ENCODE results near the gene OR8B3.

Gene OR8B3, protein sequence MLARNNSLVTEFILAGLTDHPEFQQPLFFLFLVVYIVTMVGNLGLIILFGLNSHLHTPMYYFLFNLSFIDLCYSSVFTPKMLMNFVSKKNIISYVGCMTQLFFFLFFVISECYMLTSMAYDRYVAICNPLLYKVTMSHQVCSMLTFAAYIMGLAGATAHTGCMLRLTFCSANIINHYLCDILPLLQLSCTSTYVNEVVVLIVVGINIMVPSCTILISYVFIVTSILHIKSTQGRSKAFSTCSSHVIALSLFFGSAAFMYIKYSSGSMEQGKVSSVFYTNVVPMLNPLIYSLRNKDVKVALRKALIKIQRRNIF

DNA sequence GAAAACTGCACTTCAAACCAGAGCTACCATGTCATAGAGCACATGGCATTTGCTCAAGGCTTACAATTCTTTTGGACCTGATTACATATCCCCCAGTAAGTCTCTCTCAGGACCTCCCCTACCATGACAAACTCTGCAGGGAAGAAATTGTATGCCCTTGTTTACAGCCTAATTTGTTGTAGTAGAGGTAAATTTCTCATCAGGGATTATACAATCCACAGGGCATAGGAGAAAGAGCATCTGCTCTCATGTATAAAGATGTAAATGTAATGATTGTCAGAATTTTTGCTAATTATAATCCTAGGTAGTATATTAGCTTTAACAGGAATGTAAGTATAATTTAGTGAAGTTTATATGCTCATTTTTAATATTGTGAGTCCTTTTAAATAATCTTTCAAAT lies at the start of gene OR8B3:
Gene OR8B3 (minus strand): TSS at position 101 of the 400 bp plus-strand sequence. CDS start 1,673 bp downstream, outside the sequence.
- H3K27me3 ChIP-seq (ENCODE audit: control insufficient read depth, insufficient read depth, low read length) = no peaks in the 10 kb centered on the region
- H3K4me3 ChIP-seq (ENCODE audit: low read length) = no peak within 1 kb of the TSS
- H3K36me3 ChIP-seq (ENCODE audit: control insufficient read depth, low read depth, low read length) = no peaks in the 10 kb centered on the region
- H3K9me3 ChIP-seq (ENCODE audit: control insufficient read depth, low read depth, low read length) = no peaks in the 10 kb centered on the region
- H3K4me1 ChIP-seq (ENCODE audit: control insufficient read depth, low read depth, low read length) = no peaks in the 10 kb centered on the region
- no peak within 1 kb of the TSS for H3K27ac ChIP-seq (ENCODE audit: low read length)
- H3K9ac ChIP-seq (ENCODE audit: low read length) = no peak within 1 kb of the TSS

DNA sequence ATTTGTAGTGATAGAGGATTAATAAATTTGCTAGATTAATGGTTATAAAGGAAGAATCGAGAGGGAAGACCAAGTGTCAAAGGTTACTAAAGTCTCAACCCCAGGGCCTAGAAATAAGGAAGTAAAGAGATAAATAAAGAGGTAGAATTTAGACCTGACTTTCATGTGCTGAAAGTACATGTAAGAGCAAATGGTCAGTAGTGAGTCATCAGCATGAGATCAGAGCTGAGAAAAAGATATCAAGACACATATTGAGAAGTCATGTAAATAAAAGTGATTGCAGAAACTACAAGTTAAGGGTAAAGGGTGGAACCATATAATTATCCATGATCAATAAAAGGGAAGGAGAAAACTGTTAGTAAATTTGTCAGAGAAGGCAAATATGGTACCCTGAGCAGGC lies 48.1 kb upstream of the OR8B3 start:
- Histone ChIP-seq H3K4me3 (ENCODE audit: low read length) (no peak overlapping the region), H3K9ac (ENCODE audit: low read length) (no peak overlapping the region), H3K27me3 (ENCODE audit: control insufficient read depth, insufficient read depth, low read length) (no peaks in the 10 kb centered on the region), H3K9me3 (ENCODE audit: control insufficient read depth, low read depth, low read length) (no peaks in the 10 kb centered on the region), H3K36me3 (ENCODE audit: control insufficient read depth, low read depth, low read length) (no peaks in the 10 kb centered on the region), H3K27ac (ENCODE audit: low read length) (no peak overlapping the region), H3K4me1 (ENCODE audit: control insufficient read depth, low read depth, low read length) (no peaks in the 10 kb centered on the region)

DNA sequence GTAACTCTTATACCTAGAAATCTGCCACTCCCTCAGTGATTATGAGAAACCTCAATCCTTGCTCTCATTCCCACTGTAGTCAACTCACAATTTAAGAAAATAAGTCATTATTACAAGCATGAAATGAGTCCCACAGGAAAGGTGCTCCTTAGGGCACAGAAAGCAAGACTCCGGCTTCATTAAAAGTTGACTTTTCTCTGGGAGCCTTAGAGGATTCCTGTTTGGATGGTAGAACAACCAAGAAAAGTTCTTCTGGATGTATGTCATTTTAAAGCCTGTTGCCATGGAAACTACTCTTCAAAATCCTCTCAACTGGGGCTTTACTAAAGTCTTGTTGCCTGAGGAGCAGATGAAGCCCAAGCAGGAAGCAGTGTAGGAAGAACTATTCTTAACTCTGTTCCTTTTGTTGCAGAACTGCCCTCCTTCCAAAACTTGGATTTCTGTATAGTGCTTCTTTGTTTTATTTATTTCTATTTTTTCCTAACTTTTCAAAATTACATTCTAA lies 46.9 kb upstream of the OR8B3 start, which contains the start of gene OR8B8:
Gene OR8B8 (minus strand): TSS at position 51 of the 505 bp plus-strand sequence. CDS start 4,611 bp downstream, outside the sequence.
- H3K36me3 ChIP-seq (ENCODE audit: control insufficient read depth, low read depth, low read length) = no peaks in the 10 kb centered on the region
- no peaks in the 10 kb centered on the region for H3K9me3 ChIP-seq (ENCODE audit: control insufficient read depth, low read depth, low read length)
- no peak within 1 kb of the TSS for H3K27ac ChIP-seq (ENCODE audit: low read length)
- no peaks in the 10 kb centered on the region for H3K4me1 ChIP-seq (ENCODE audit: control insufficient read depth, low read depth, low read length)
- no peak within 1 kb of the TSS for H3K9ac ChIP-seq (ENCODE audit: low read length)
- no peak within 1 kb of the TSS for H3K4me3 ChIP-seq (ENCODE audit: low read length)
- H3K27me3 ChIP-seq (ENCODE audit: control insufficient read depth, insufficient read depth, low read length) = no peaks in the 10 kb centered on the region

DNA sequence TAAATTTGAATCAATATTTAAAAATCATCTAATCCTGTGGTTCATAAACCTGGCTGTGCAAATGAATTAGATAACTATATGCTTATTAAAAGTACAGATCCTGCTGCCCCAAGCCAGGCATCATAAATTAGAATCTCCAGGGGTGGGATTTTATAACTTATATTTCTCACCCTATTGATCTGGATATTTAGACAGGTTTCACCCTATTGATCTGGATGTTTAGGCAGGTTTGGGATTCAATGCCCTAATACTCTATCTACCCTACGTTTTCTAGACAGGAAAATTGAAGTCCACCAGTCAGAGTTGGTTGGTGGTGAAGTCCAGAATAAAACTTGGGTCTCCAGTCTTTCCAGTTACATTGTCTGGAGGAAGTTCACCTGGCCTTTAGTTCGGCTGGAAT lies 44.0 kb upstream of the OR8B3 start:
- H3K27ac ChIP-seq (ENCODE audit: low read length) = no peak overlapping the region
- H3K27me3 ChIP-seq (ENCODE audit: control insufficient read depth, insufficient read depth, low read length) = no peaks in the 10 kb centered on the region
- H3K36me3 ChIP-seq (ENCODE audit: control insufficient read depth, low read depth, low read length) = no peaks in the 10 kb centered on the region
- no peak overlapping the region for H3K4me3 ChIP-seq (ENCODE audit: low read length)
- H3K4me1 ChIP-seq (ENCODE audit: control insufficient read depth, low read depth, low read length) = no peaks in the 10 kb centered on the region
- no peaks in the 10 kb centered on the region for H3K9me3 ChIP-seq (ENCODE audit: control insufficient read depth, low read depth, low read length)
- no peak overlapping the region for H3K9ac ChIP-seq (ENCODE audit: low read length)

DNA sequence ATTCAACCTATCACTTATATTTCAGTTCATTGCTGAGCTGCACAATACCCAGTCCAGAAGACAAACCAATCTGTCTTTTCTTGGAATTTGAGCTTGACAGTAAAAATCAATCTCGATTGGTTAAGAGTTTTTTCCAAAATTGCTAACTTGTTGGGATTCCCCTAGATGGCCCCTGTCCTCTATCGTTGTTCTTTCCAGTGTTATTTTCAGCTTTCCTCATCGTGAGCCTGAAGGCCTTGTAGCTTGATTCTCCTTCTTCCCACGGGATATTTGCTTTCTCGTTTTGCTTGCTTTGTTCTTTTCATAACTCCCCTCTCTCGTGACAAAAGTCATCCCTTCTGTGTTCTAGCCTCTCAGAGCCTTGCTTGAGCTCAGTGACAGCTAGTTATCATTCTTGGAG lies 43.6 kb upstream of the OR8B3 start:
- Histone ChIP-seq H3K9ac (ENCODE audit: low read length) (no peak overlapping the region), H3K9me3 (ENCODE audit: control insufficient read depth, low read depth, low read length) (no peaks in the 10 kb centered on the region), H3K4me1 (ENCODE audit: control insufficient read depth, low read depth, low read length) (no peaks in the 10 kb centered on the region), H3K36me3 (ENCODE audit: control insufficient read depth, low read depth, low read length) (no peaks in the 10 kb centered on the region), H3K4me3 (ENCODE audit: low read length) (no peak overlapping the region), H3K27me3 (ENCODE audit: control insufficient read depth, insufficient read depth, low read length) (no peaks in the 10 kb centered on the region), H3K27ac (ENCODE audit: low read length) (no peak overlapping the region)

DNA sequence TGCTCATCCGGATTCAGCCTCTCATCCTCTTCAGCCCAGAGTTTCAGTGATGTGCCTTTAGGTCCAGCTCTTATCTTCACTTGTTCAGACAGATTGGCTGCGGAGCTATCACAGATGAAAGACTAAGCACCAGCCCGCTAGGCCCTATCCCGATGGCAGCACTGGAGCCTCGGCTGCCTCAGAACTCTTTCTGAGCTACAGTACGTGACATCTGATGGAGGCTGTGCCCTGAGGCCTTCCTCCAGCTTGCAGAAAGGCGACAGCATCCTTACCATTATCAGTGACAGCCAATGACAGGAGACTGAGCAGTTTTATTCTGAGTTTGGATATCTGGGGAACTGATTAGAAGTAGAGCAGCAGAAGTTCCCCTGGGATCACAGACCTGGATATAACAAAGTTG lies 42.7 kb upstream of the OR8B3 start:
- Histone ChIP-seq H3K4me1 (ENCODE audit: control insufficient read depth, low read depth, low read length) (no peaks in the 10 kb centered on the region), H3K4me3 (ENCODE audit: low read length) (no peak overlapping the region), H3K9ac (ENCODE audit: low read length) (no peak overlapping the region), H3K27me3 (ENCODE audit: control insufficient read depth, insufficient read depth, low read length) (no peaks in the 10 kb centered on the region), H3K9me3 (ENCODE audit: control insufficient read depth, low read depth, low read length) (no peaks in the 10 kb centered on the region), H3K27ac (ENCODE audit: low read length) (no peak overlapping the region), H3K36me3 (ENCODE audit: control insufficient read depth, low read depth, low read length) (no peaks in the 10 kb centered on the region)

DNA sequence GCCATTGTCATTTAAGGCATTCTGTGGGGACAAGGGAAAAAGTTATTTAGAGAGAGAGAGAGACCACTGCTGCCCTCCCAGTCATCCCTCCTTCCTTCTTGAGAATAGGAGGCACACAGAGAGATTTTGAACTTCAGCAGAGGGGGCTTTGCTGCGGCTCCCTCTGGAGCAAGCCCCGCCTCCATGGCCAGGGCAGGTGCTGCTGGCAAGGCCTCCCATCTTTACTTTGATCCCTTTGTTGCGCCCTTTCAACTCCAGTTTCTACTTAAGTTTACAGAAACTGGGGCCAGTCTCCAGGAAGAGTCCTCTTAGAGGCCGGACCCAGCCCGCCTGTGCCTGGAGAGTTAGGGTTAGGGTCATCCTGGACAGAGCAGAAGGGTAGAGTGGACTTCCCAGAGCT lies 42.3 kb upstream of the OR8B3 start:
- H3K9me3 ChIP-seq (ENCODE audit: control insufficient read depth, low read depth, low read length) = no peaks in the 10 kb centered on the region
- no peaks in the 10 kb centered on the region for H3K4me1 ChIP-seq (ENCODE audit: control insufficient read depth, low read depth, low read length)
- no peak overlapping the region for H3K27ac ChIP-seq (ENCODE audit: low read length)
- no peak overlapping the region for H3K9ac ChIP-seq (ENCODE audit: low read length)
- H3K27me3 ChIP-seq (ENCODE audit: control insufficient read depth, insufficient read depth, low read length) = no peaks in the 10 kb centered on the region
- no peak overlapping the region for H3K4me3 ChIP-seq (ENCODE audit: low read length)
- no peaks in the 10 kb centered on the region for H3K36me3 ChIP-seq (ENCODE audit: control insufficient read depth, low read depth, low read length)

DNA sequence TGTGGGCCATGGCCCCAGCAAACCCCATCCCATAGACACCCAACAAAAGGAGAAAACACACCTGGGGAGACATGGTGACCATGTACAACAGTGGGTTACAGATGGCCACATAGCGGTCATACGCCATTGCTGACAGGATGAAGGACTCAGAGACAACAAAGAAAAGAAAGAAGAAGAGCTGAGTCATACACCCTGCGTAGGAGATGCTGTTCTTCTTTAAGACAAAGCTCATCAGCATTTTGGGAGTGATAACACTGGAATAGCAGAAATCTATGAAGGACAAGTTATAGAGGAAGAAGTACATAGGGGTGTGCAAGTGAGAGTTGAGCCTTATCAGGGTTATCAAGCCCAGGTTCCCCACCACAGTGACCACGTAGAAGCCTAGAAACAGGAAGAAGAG lies 41.8 kb upstream of the OR8B3 start:
- no peaks in the 10 kb centered on the region for H3K9me3 ChIP-seq (ENCODE audit: control insufficient read depth, low read depth, low read length)
- no peaks in the 10 kb centered on the region for H3K27me3 ChIP-seq (ENCODE audit: control insufficient read depth, insufficient read depth, low read length)
- no peaks in the 10 kb centered on the region for H3K36me3 ChIP-seq (ENCODE audit: control insufficient read depth, low read depth, low read length)
- no peaks in the 10 kb centered on the region for H3K4me1 ChIP-seq (ENCODE audit: control insufficient read depth, low read depth, low read length)
- no peak overlapping the region for H3K4me3 ChIP-seq (ENCODE audit: low read length)
- no peak overlapping the region for H3K9ac ChIP-seq (ENCODE audit: low read length)
- H3K27ac ChIP-seq (ENCODE audit: low read length) = no peak overlapping the region

DNA sequence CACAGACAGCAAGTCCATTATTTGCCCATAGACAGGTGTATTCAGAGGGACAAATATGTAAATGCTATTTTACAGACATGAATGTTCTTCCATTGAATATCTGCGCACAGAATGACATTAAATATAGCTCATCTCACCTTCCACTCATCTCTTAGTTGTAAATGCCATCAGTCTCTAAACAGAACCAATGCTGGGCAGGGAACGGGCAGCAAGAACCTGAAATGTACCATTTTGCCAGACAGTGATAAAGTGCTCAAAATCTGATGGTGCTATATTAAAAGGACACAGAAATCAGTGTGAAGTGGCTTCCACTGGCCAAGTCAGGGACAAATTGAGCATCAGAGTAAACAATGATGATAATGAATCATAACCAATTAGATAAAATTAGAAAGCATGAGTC lies 35.9 kb upstream of the OR8B3 start:
- no peaks in the 10 kb centered on the region for H3K4me1 ChIP-seq (ENCODE audit: control insufficient read depth, low read depth, low read length)
- H3K9ac ChIP-seq (ENCODE audit: low read length) = no peak overlapping the region
- no peaks in the 10 kb centered on the region for H3K9me3 ChIP-seq (ENCODE audit: control insufficient read depth, low read depth, low read length)
- H3K27me3 ChIP-seq (ENCODE audit: control insufficient read depth, insufficient read depth, low read length) = no peaks in the 10 kb centered on the region
- H3K27ac ChIP-seq (ENCODE audit: low read length) = no peak overlapping the region
- no peaks in the 10 kb centered on the region for H3K36me3 ChIP-seq (ENCODE audit: control insufficient read depth, low read depth, low read length)
- no peak overlapping the region for H3K4me3 ChIP-seq (ENCODE audit: low read length)

DNA sequence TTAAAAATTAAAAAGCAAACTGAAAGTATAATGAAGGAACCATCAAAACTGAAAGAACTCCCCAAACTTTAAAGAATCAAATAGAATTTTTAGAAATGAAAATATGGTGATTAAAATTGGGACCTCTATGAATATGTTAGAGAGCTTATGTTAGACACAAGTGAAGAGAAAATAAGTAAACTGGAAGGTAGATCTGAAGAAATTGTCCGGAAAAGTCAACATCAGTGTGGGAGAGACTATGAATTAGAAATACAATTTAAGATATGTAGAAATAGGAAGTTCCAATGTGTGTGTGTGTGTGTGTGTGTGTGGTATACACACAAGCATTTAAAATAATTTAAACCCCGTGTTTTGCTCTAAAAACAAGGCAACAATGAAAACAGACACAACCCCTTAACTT lies 30.8 kb upstream of the OR8B3 start:
- H3K4me1 ChIP-seq (ENCODE audit: control insufficient read depth, low read depth, low read length) = no peaks in the 10 kb centered on the region
- no peaks in the 10 kb centered on the region for H3K27me3 ChIP-seq (ENCODE audit: control insufficient read depth, insufficient read depth, low read length)

DNA sequence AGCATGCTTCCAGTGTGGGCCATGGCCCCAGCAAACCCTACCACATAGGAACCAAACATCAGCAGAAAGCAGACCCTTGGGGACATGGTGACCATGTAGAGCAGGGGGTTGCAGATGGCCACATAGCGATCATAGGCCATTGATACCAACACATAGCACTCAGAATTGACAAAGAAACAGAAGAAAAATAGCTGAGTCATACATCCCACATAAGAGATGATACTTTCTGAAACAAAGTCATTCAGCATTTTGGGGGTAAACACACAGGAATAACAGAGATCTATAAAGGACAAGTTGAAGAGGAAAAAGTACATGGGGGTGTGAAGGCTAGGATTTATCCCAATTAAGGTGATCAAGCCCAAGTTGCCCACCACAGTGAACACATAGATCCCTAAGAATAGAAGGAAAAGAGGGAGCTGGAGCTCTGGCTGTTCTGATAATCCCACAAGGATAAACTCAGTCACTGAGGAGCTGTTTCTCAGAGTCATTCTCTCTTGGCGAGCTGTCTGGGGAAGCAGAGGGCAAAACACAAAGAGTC lies 25.6 kb upstream of the OR8B3 start, which contains the start of gene OR8B4:
Gene OR8B4 (minus strand): TSS at position 488 of the 538 bp plus-strand sequence. CDS start 0 bp downstream, at position 488.
- Histone ChIP-seq H3K4me3 (ENCODE audit: low read length) (no peak within 1 kb of the TSS), H3K27ac (ENCODE audit: low read length) (no peak within 1 kb of the TSS), H3K4me1 (ENCODE audit: control insufficient read depth, low read depth, low read length) (no peaks in the 10 kb centered on the region), H3K27me3 (ENCODE audit: control insufficient read depth, insufficient read depth, low read length) (no peaks in the 10 kb centered on the region), H3K9me3 (ENCODE audit: control insufficient read depth, low read depth, low read length) (no peaks in the 10 kb centered on the region), H3K9ac (ENCODE audit: low read length) (no peak within 1 kb of the TSS), H3K36me3 (ENCODE audit: control insufficient read depth, low read depth, low read length) (no peaks in the 10 kb centered on the region)

More for the DNA sequence above, 30.8 kb upstream of the OR8B3 start:
- H3K4me3 ChIP-seq (ENCODE audit: low read length) = no peak overlapping the region
- H3K36me3 ChIP-seq (ENCODE audit: control insufficient read depth, low read depth, low read length) = no peaks in the 10 kb centered on the region
- H3K9me3 ChIP-seq (ENCODE audit: control insufficient read depth, low read depth, low read length) = no peaks in the 10 kb centered on the region
- no peak overlapping the region for H3K9ac ChIP-seq (ENCODE audit: low read length)
- H3K27ac ChIP-seq (ENCODE audit: low read length) = no peak overlapping the region

DNA sequence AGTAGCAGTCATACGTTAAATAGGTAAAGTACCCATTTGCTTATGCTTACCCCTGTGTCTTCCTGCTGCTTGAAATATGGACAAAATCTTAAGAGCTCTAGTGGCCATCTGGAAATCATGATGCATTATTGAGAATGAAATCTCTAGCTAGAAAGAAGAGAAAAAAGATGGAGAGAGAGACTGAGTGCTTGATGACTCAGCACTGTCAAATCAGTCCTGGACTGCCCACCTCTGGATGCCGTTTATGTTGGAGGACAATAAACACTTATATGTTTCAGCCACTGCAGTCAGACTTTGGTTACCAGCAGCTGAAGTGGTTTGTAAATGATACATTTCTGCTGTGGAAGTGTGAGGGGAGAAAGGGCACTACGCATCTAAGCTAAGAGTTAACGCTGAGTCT lies 22.2 kb upstream of the OR8B3 start:
- no peak overlapping the region for H3K9ac ChIP-seq (ENCODE audit: low read length)
- no peak overlapping the region for H3K4me3 ChIP-seq (ENCODE audit: low read length)
- no peaks in the 10 kb centered on the region for H3K27me3 ChIP-seq (ENCODE audit: control insufficient read depth, insufficient read depth, low read length)
- no peaks in the 10 kb centered on the region for H3K4me1 ChIP-seq (ENCODE audit: control insufficient read depth, low read depth, low read length)
- no peak overlapping the region for H3K27ac ChIP-seq (ENCODE audit: low read length)
- H3K36me3 ChIP-seq (ENCODE audit: control insufficient read depth, low read depth, low read length) = no peaks in the 10 kb centered on the region
- no peaks in the 10 kb centered on the region for H3K9me3 ChIP-seq (ENCODE audit: control insufficient read depth, low read depth, low read length)
